ENCODE results near the gene ADAM12. TPM values are rescaled to one million over a fixed set of nuclear protein-coding genes. Genes with fewer than 3 reads are reported as not detected.

The ADAM12 gene, protein sequence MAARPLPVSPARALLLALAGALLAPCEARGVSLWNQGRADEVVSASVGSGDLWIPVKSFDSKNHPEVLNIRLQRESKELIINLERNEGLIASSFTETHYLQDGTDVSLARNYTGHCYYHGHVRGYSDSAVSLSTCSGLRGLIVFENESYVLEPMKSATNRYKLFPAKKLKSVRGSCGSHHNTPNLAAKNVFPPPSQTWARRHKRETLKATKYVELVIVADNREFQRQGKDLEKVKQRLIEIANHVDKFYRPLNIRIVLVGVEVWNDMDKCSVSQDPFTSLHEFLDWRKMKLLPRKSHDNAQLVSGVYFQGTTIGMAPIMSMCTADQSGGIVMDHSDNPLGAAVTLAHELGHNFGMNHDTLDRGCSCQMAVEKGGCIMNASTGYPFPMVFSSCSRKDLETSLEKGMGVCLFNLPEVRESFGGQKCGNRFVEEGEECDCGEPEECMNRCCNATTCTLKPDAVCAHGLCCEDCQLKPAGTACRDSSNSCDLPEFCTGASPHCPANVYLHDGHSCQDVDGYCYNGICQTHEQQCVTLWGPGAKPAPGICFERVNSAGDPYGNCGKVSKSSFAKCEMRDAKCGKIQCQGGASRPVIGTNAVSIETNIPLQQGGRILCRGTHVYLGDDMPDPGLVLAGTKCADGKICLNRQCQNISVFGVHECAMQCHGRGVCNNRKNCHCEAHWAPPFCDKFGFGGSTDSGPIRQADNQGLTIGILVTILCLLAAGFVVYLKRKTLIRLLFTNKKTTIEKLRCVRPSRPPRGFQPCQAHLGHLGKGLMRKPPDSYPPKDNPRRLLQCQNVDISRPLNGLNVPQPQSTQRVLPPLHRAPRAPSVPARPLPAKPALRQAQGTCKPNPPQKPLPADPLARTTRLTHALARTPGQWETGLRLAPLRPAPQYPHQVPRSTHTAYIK
- polyA plus RNA-seq (2012; rRNA removed) = 24.0 and 25.0 TPM in 2 replicates
- polyA plus RNA-seq (2012; cell fraction: cytosol; rRNA removed) = 29.1 and 32.7 TPM in 2 replicates
- 26.1 and 36.9 TPM in 2 replicates for polyA plus RNA-seq (2012; cell fraction: nucleus; rRNA removed)

- Histone ChIP-seq H3K4me2 (peak within 1 kb of the TSS; percentile 87), H3K27me3 (ENCODE audit: insufficient read depth) (no peaks in the 10 kb centered on the region), H4K20me1 (ENCODE audit: insufficient read depth) (no peaks in the 10 kb centered on the region), H3K79me2 (ENCODE audit: insufficient read depth) (peaks cover 7% of the 10 kb centered on the region), H3K9ac (peak within 1 kb of the TSS; percentile 46), H3F3A (replicated peaks; ENCODE audit: insufficient read depth) (peaks cover 14% of the 10 kb centered on the region), H3K9me3 (no peaks in the 10 kb centered on the region; the same call in none of the 2 replicates), H3K4me1 (ENCODE audit: control insufficient read depth in 1 of 2, insufficient read depth in 2 of 2, low read depth in 1 of 2, low read length in 1 of 2) (peaks cover 0 to 10% of the 10 kb centered on the region in 2 experiments; a peak in 2 of 4 replicates), H3K27ac (ENCODE audit: low read depth in 2 of 2, low read length in 1 of 2) (peak within 1 kb of the TSS; percentile 36 to 76; a peak in 3 of 4 replicates), H2AFZ (ENCODE audit: low read depth) (peak within 1 kb of the TSS; percentile 86), H3K4me3 (ENCODE audit: low read depth in 2 of 2, low read length in 1 of 2) (peak within 1 kb of the TSS; percentile 60 to 71), H3K36me3 (replicated peaks in 1 of 2; ENCODE audit: control insufficient read depth in 1 of 2, insufficient read depth in 2 of 2, low read length in 1 of 2) (no peaks in the 10 kb centered on the region), H3K9me2 (no peaks in the 10 kb centered on the region)
- CTCF ChIA-PET = interaction anchor here (0.6 to 4.0 kb wide), 42 partner anchors 7 to 519 kb away, joined by 3 to 33 read pairs (median 5); no protein-coding TSS in a partner anchor
- 2% methylated on average over 27 of the region's 127 CpGs for WGBS (ENCODE audit: low lambda C conversion rate)
- DNase-seq = peak; percentile 88
- POLR2A ChIA-PET = interaction anchor here (0.8 to 1.3 kb wide), 2 partner anchors 16 to 37 kb away, joined by 3 read pairs; no protein-coding TSS in a partner anchor
- TF ChIP-seq, protein P1, sequence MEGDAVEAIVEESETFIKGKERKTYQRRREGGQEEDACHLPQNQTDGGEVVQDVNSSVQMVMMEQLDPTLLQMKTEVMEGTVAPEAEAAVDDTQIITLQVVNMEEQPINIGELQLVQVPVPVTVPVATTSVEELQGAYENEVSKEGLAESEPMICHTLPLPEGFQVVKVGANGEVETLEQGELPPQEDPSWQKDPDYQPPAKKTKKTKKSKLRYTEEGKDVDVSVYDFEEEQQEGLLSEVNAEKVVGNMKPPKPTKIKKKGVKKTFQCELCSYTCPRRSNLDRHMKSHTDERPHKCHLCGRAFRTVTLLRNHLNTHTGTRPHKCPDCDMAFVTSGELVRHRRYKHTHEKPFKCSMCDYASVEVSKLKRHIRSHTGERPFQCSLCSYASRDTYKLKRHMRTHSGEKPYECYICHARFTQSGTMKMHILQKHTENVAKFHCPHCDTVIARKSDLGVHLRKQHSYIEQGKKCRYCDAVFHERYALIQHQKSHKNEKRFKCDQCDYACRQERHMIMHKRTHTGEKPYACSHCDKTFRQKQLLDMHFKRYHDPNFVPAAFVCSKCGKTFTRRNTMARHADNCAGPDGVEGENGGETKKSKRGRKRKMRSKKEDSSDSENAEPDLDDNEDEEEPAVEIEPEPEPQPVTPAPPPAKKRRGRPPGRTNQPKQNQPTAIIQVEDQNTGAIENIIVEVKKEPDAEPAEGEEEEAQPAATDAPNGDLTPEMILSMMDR (IDR thresholded peaks at IDR 0.05) = no peak
- no peak for TF ChIP-seq FOXM1 (IDR thresholded peaks at IDR 0.05; ENCODE audit: low read depth)
- peak; percentile 43; the same call in 1 of the 2 replicates for TF ChIP-seq NRF1 (IDR thresholded peaks at IDR 0.05; ENCODE audit: low read depth, low read length)
- TF ChIP-seq ZBTB33 (IDR thresholded peaks at IDR 0.05; ENCODE audit: borderline replicate concordance, low read depth) = no peak
- TF ChIP-seq TEAD4 (IDR thresholded peaks at IDR 0.05; ENCODE audit: borderline replicate concordance, insufficient read depth) = no peak
- 0 out of 2 replicates have a peak, but pooled peaks have one; percentile 44 for TF ChIP-seq YY1 (IDR thresholded peaks at IDR 0.05; ENCODE audit: low read depth)
- no peak for TF ChIP-seq RFX5 (IDR thresholded peaks at IDR 0.05; ENCODE audit: low read length)
- no peak for TF ChIP-seq FOXJ3 (CRISPR knock-in tag; IDR thresholded peaks at IDR 0.05)
- TF ChIP-seq GABPA (IDR thresholded peaks at IDR 0.05; ENCODE audit: low read depth) = no peak
- peak; percentile 47; the same call in 1 of the 2 replicates for TF ChIP-seq MXI1 (IDR thresholded peaks at IDR 0.05; ENCODE audit: low read depth, low read length)
- TF ChIP-seq, protein P2, sequence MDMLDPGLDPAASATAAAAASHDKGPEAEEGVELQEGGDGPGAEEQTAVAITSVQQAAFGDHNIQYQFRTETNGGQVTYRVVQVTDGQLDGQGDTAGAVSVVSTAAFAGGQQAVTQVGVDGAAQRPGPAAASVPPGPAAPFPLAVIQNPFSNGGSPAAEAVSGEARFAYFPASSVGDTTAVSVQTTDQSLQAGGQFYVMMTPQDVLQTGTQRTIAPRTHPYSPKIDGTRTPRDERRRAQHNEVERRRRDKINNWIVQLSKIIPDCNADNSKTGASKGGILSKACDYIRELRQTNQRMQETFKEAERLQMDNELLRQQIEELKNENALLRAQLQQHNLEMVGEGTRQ (IDR thresholded peaks at IDR 0.05; ENCODE audit: borderline replicate concordance, low read depth, low read length) = no peak
- TF ChIP-seq ELF1 (IDR thresholded peaks at IDR 0.05) = no peak
- no peak for TF ChIP-seq SMC3 (IDR thresholded peaks at IDR 0.05; ENCODE audit: low read depth, low read length)
- TF ChIP-seq EZH2phosphoT487 (IDR thresholded peaks at IDR 0.05; ENCODE audit: borderline replicate concordance, low read depth) = no peak
- TF ChIP-seq, protein P3, sequence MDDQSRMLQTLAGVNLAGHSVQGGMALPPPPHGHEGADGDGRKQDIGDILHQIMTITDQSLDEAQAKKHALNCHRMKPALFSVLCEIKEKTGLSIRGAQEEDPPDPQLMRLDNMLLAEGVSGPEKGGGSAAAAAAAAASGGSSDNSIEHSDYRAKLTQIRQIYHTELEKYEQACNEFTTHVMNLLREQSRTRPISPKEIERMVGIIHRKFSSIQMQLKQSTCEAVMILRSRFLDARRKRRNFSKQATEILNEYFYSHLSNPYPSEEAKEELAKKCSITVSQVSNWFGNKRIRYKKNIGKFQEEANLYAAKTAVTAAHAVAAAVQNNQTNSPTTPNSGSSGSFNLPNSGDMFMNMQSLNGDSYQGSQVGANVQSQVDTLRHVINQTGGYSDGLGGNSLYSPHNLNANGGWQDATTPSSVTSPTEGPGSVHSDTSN (IDR thresholded peaks at IDR 0.05) = no peak
- peak; percentile 68; the same call in 1 of the 2 replicates for TF ChIP-seq MAX (IDR thresholded peaks at IDR 0.05; ENCODE audit: low read depth)
- no peak for TF ChIP-seq IRF3 (IDR thresholded peaks at IDR 0.05; ENCODE audit: low read depth, low read length)
- TF ChIP-seq POLR2AphosphoS5 (IDR thresholded peaks at IDR 0.05; ENCODE audit: low read depth, low read length) = peak; percentile 25; the same call in 1 of the 2 replicates
- no peak for TF ChIP-seq RXRA (IDR thresholded peaks at IDR 0.05; ENCODE audit: borderline replicate concordance, low read depth)
Measured at GRCh38 chr10:126387931-126388911, at the start of gene ADAM12. Gene ADAM12 (minus strand): TSS chr10:126388477. CDS start chr10:126388145, 332 bp downstream.

All from SK-N-SH (cell line).